ENCODE data around the gene SPON1. TPM values are rescaled to one million over a fixed set of nuclear protein-coding genes. Genes with fewer than 3 reads are reported as not detected.
A peak's percentile ranks its signal among the peaks of the same experiment; 100 is the strongest.

Gene SPON1
- total and polyA plus RNA-seq, 2 experiments from 2014 or later = 2.9 to 6.4 TPM

GRCh38 chr11:13921545-13921944, 41.0 kb upstream of the SPON1 start (continued):
- no peak for TF ChIP-seq ZNF462 (CRISPR knock-in tag; IDR thresholded peaks at IDR 0.05)
- TF ChIP-seq ZNF331 (CRISPR knock-in tag; IDR thresholded peaks at IDR 0.05; ENCODE audit: low read depth) = no peak

GRCh38 chr11:13923182-13923581, 39.3 kb upstream of the SPON1 start:
- Histone ChIP-seq H3K9me2 (ENCODE audit: insufficient read depth) (peaks cover 25% of the 10 kb centered on the region), H3K4me3 (no peak overlapping the region), H3F3A (replicated peaks; ENCODE audit: low read depth) (no peaks in the 10 kb centered on the region), H3K27me3 (ENCODE audit: insufficient read depth) (no peaks in the 10 kb centered on the region), H3K4me2 (peak overlapping the region; percentile 31; the same call in 1 of the 2 replicates), H3K79me2 (replicated peaks; ENCODE audit: insufficient read depth) (no peaks in the 10 kb centered on the region), H4K20me1 (replicated peaks; ENCODE audit: insufficient read depth) (no peaks in the 10 kb centered on the region), H3K36me3 (ENCODE audit: insufficient read depth) (no peaks in the 10 kb centered on the region), H3K4me1 (ENCODE audit: insufficient read depth) (peaks cover 34% of the 10 kb centered on the region), H3K27ac (ENCODE audit: low read depth) (no peak overlapping the region), H2AFZ (peak overlapping the region; percentile 88)
- Mint-ChIP-seq H3K9me3 (no peaks in the 10 kb centered on the region), H3K27ac (no peak overlapping the region), H3K36me3 (ENCODE audit: low read depth) (no peaks in the 10 kb centered on the region), H3K4me3 (no peak overlapping the region), H3K4me1 (peaks cover 34% of the 10 kb centered on the region), H3K27me3 (ENCODE audit: insufficient read depth, low read depth, poor library complexity) (peaks cover 3% of the 10 kb centered on the region)
- TF ChIP-seq STAT1 (IDR thresholded peaks at IDR 0.05; ENCODE audit: unreplicated experiment) = no peak
- TF ChIP-seq POLR2AphosphoS5 (IDR thresholded peaks at IDR 0.05; ENCODE audit: low read depth) = no peak
- TF ChIP-seq ZNF331 (CRISPR knock-in tag; IDR thresholded peaks at IDR 0.05; ENCODE audit: low read depth) = no peak
- no peak for TF ChIP-seq JUNB (IDR thresholded peaks at IDR 0.05; ENCODE audit: unreplicated experiment)
- TF ChIP-seq NANOG (IDR thresholded peaks at IDR 0.05; ENCODE audit: borderline replicate concordance) = no peak
- DNase-seq (ENCODE audit: low spot score) (no peak), ATAC-seq (peak; percentile 58)
